GM13976 (cell line): Measurements from ENCODE around the gene RAI14.

Experiments used
- DNase-seq: peaks from one replicate; pipeline ENCODE4 v3.0.0; 2012; ENCODE audit warnings: low spot score
- CTCF ChIP-seq: IDR thresholded peaks from 2 replicates; pipeline ENCODE4 v1.5.1; 2012; ENCODE audit warnings: borderline replicate concordance, mild to moderate bottlenecking; ENCODE audit not compliant: insufficient read depth; ENCODE audit errors: extremely low read depth, missing control alignments, control extremely low read depth
- in situ Hi-C: fragments of 300-500 bp; cut with MboI; formaldehyde crosslinking; loops from one replicate; pipeline ENCODE4 v1.12.0; 2022; ENCODE audit warnings: low sequenced_read_pairs, mixed read lengths, inconsistent platforms; ENCODE audit not compliant: unreplicated experiment

Gene RAI14

GRCh38 chr5:34847552-34847951 is 191.4 kb downstream of the RAI14 start:
- in situ Hi-C loops = no loop called here
- DNase-seq = no peak
- no peak for TF ChIP-seq CTCF

GRCh38 chr5:34848230-34848629 is 192.1 kb downstream of the RAI14 start:
- in situ Hi-C loops = no loop called here
- TF ChIP-seq CTCF = no peak
- DNase-seq = no peak

- no peak for TF ChIP-seq CTCF
- no peak for DNase-seq
- in situ Hi-C loops = no loop called here
These were observed 193.1 kb downstream of the RAI14 start for GRCh38 chr5:34849253-34849652.

GRCh38 chr5:34854459-34855174 is 198.5 kb downstream of the RAI14 start:
- peak; percentile 61 for DNase-seq
- in situ Hi-C loops = no loop called here
- no peak for TF ChIP-seq CTCF

GRCh38 chr5:34857161-34857560 is 201.0 kb downstream of the RAI14 start:
- in situ Hi-C loops = no loop called here
- DNase-seq = no peak
- no peak for TF ChIP-seq CTCF

GRCh38 chr5:34857894-34858293 is 201.8 kb downstream of the RAI14 start:
- TF ChIP-seq CTCF = no peak
- in situ Hi-C loops = no loop called here
- DNase-seq = no peak
